GM23338 (cell line): Measurements from ENCODE around the gene DDN. TPM values are rescaled to one million over a fixed set of nuclear protein-coding genes. Genes with fewer than 3 reads are reported as not detected.

Experiments
- ATAC-seq: fragments of 200-7000 bp; cut with Tn5 transposase; 3 replicates; pipeline ENCODE4 v1.9.1; 2020
- DNase-seq: peaks from one replicate; pipeline ENCODE4 v3.0.0-alpha.2; 2015; ENCODE audit warnings: low spot score
- H2AFZ ChIP-seq: fragments of 200-600 bp; sonication (generic); 2 replicates; pipeline ENCODE4 v1.8.0; 2016; ENCODE audit warnings: antibody characterized with exemption, mild to moderate bottlenecking, moderate library complexity
- H3F3A ChIP-seq: fragments of 200-600 bp; sonication (generic); replicated peaks from 2 replicates; pipeline ENCODE4 v1.8.0; 2017; ENCODE audit warnings: antibody characterized with exemption, mixed run types, low read depth
- H3K27ac ChIP-seq: fragments of 200-600 bp; sonication (generic); 2 replicates; pipeline ENCODE4 v1.6.1; 2016; ENCODE audit warnings: low read depth
- H3K27me3 ChIP-seq: fragments of 200-600 bp; sonication (generic); 2 replicates; pipeline ENCODE4 v1.8.0; 2016; ENCODE audit warnings: mild to moderate bottlenecking, mixed run types, moderate library complexity; ENCODE audit not compliant: insufficient read depth
- H3K36me3 ChIP-seq: fragments of 200-600 bp; sonication (generic); 2 replicates; pipeline ENCODE4 v1.8.0; 2016; ENCODE audit warnings: mild to moderate bottlenecking; ENCODE audit not compliant: insufficient read depth
- H3K4me1 ChIP-seq: fragments of 200-600 bp; sonication (generic); 2 replicates; pipeline ENCODE4 v1.8.0; 2016; ENCODE audit warnings: mild to moderate bottlenecking, moderate library complexity; ENCODE audit not compliant: insufficient read depth
- H3K4me2 ChIP-seq: fragments of 200-600 bp; sonication (generic); 2 replicates; pipeline ENCODE4 v1.7.1; 2017; ENCODE audit warnings: mixed run types
- H3K4me3 ChIP-seq: fragments of 200-600 bp; sonication (generic); 2 replicates; pipeline ENCODE4 v1.6.1; 2016; ENCODE audit warnings: mixed run types
- H3K79me2 ChIP-seq: fragments of 200-600 bp; sonication (generic); replicated peaks from 2 replicates; pipeline ENCODE4 v1.8.0; 2017; ENCODE audit warnings: mild to moderate bottlenecking; ENCODE audit not compliant: insufficient read depth
- H3K9me2 ChIP-seq: fragments of 200-600 bp; sonication (generic); 2 replicates; pipeline ENCODE4 v1.8.0; 2017; ENCODE audit not compliant: insufficient read depth
- H4K20me1 ChIP-seq: fragments of 200-600 bp; sonication (generic); replicated peaks from 2 replicates; pipeline ENCODE4 v1.8.0; 2017; ENCODE audit warnings: mild to moderate bottlenecking; ENCODE audit not compliant: insufficient read depth
- H3K27ac Mint-ChIP-seq: 2 replicates; pipeline ENCODE4 v1.8.0; 2020; ENCODE audit warnings: inconsistent platforms, mild to moderate bottlenecking, moderate library complexity, mixed read lengths
- H3K27me3 Mint-ChIP-seq: 3 replicates; pipeline ENCODE4 v1.8.0; 2022; ENCODE audit warnings: low read depth, mild to moderate bottlenecking, moderate library complexity, mixed read lengths, inconsistent platforms; ENCODE audit not compliant: insufficient read depth, poor library complexity
- H3K36me3 Mint-ChIP-seq: 3 replicates; pipeline ENCODE4 v1.8.0; 2021; ENCODE audit warnings: low read depth, mild to moderate bottlenecking, inconsistent platforms, moderate library complexity, mixed read lengths
- H3K4me1 Mint-ChIP-seq: 3 replicates; pipeline ENCODE4 v1.8.0; 2020; ENCODE audit warnings: mild to moderate bottlenecking, inconsistent platforms, mixed read lengths
- H3K4me3 Mint-ChIP-seq: 3 replicates; pipeline ENCODE4 v1.8.0; 2021; ENCODE audit warnings: moderate library complexity, mild to moderate bottlenecking, inconsistent platforms, mixed read lengths
- H3K9me3 Mint-ChIP-seq: 3 replicates; pipeline ENCODE4 v1.8.0; 2020; ENCODE audit warnings: moderate library complexity, mild to moderate bottlenecking, inconsistent platforms, mixed read lengths
- CREB1 ChIP-seq: fragments of 250-450 bp; sonication (Bioruptor Pico); IDR thresholded peaks from 2 replicates; pipeline ENCODE4 v1.5.0; 2020; ENCODE audit warnings: low read depth, mild to moderate bottlenecking, moderate library complexity
- ETS1 ChIP-seq: IDR thresholded peaks from 2 replicates; pipeline ENCODE4 v1.6.1; 2016; ENCODE audit warnings: antibody characterized with exemption
- EZH2phosphoT487 ChIP-seq: fragments of 200-600 bp; sonication (generic); IDR thresholded peaks from one replicate; pipeline ENCODE4 v1.8.1; 2018; ENCODE audit warnings: antibody characterized with exemption; ENCODE audit not compliant: unreplicated experiment
- JUNB ChIP-seq: IDR thresholded peaks from one replicate; pipeline ENCODE4 v1.6.1; 2016; ENCODE audit warnings: antibody characterized with exemption; ENCODE audit not compliant: unreplicated experiment
- NANOG ChIP-seq: IDR thresholded peaks from 2 replicates; pipeline ENCODE4 v1.6.1; 2016; ENCODE audit warnings: antibody characterized with exemption, borderline replicate concordance
- POLR2AphosphoS5 ChIP-seq: IDR thresholded peaks from 2 replicates; pipeline ENCODE4 v1.6.1; 2016; ENCODE audit warnings: antibody characterized with exemption, low read depth
- STAT1 ChIP-seq: IDR thresholded peaks from one replicate; pipeline ENCODE4 v1.6.1; 2016; ENCODE audit warnings: antibody characterized with exemption; ENCODE audit not compliant: unreplicated experiment
- ZNF114 ChIP-seq: fragments of 250-450 bp; sonication (Bioruptor Pico); IDR thresholded peaks from 2 replicates; pipeline ENCODE4 v1.5.0; 2020; ENCODE audit warnings: mild to moderate bottlenecking, moderate library complexity
- ZNF331 ChIP-seq: fragments of 250-450 bp; sonication (Bioruptor Pico); IDR thresholded peaks from 2 replicates; pipeline ENCODE4 v1.5.0; 2020; ENCODE audit warnings: low read depth, mild to moderate bottlenecking, moderate library complexity
- ZNF462 ChIP-seq: fragments of 250-450 bp; sonication (Bioruptor Pico); IDR thresholded peaks from 2 replicates; pipeline ENCODE4 v1.5.0; 2020; ENCODE audit warnings: mild to moderate bottlenecking, moderate library complexity
- polyA plus RNA-seq: library from polyadenylated mRNA; unstranded; fragments of >200 nt; fragmentation: Nextera tagmentation; extraction: Ambion mirVana; gene quantifications from 2 replicates; pipeline ENCODE4 v1.2.1, GENCODE V29; 2016
- total RNA-seq: library from RNA; depleted of rRNA; stranded (reverse); fragments of >200 nt; shearing (Covaris generic); gene quantifications from 2 replicates; pipeline ENCODE4 v1.2.3, GENCODE V29; 2014

The DDN gene
- total and polyA plus RNA-seq, 2 experiments from 2014 or later = 0.10 TPM; not detected in 1

GRCh38 chr12:49014547-49014946, 15.4 kb upstream of the DDN start (continued):
- TF ChIP-seq ZNF462 (no peak), ETS1 (no peak)

- 0 out of 2 replicates have a peak, but pooled peaks cover 10% of the 10 kb centered on the region for H4K20me1 ChIP-seq
- no peaks in the 10 kb centered on the region for H3K9me2 ChIP-seq
- H2AFZ ChIP-seq = no peak overlapping the region
- DNase-seq (no peak), ATAC-seq (no peak)
- H3K4me2 ChIP-seq = no peak overlapping the region
- H3K4me1 ChIP-seq = peaks cover 5% of the 10 kb centered on the region; the same call in 1 of the 2 replicates
- H3K36me3 ChIP-seq = no peaks in the 10 kb centered on the region
- no peaks in the 10 kb centered on the region for H3K79me2 ChIP-seq
- Mint-ChIP-seq H3K9me3 (no peaks in the 10 kb centered on the region), H3K27me3 (peaks cover 17% of the 10 kb centered on the region), H3K36me3 (no peaks in the 10 kb centered on the region; the same call in 2 of the 3 replicates), H3K4me3 (no peak overlapping the region), H3K4me1 (peaks cover 10% of the 10 kb centered on the region; the same call in 2 of the 3 replicates), H3K27ac (no peak overlapping the region)
- no peak overlapping the region for H3K27ac ChIP-seq
- peaks cover 10% of the 10 kb centered on the region; the same call in 1 of the 2 replicates for H3F3A ChIP-seq
- TF ChIP-seq POLR2AphosphoS5 (no peak), EZH2phosphoT487 (no peak), CREB1 (CRISPR knock-in tag) (no peak), NANOG (no peak), JUNB (no peak), ZNF331 (CRISPR knock-in tag) (no peak), ZNF114 (CRISPR knock-in tag) (no peak), STAT1 (no peak)
- H3K27me3 ChIP-seq = no peaks in the 10 kb centered on the region
- no peak overlapping the region for H3K4me3 ChIP-seq
These were observed 14.3 kb upstream of the DDN start for GRCh38 chr12:49013428-49013827.
